ENCODE data around the gene TSN.
A peak's percentile ranks its signal among the peaks of the same experiment; 100 is the strongest.

Gene TSN

DNA sequence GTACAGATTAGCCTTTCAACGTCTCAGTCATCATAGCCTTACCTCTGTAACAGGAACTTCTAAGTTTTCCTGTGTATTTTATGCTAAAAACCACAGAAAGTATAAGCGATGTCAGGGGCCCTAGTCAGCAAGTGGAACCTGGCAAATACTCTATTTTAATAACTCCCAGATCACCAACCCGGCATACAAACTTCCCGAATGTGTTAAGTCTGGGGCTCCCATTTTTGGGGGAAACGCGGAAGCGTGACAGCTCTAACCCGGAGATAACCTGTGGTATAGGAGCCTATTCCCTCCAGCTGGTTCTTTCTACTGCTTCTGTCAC lies 19.4 kb upstream of the TSN start:
- TF ChIP-seq, protein P1, sequence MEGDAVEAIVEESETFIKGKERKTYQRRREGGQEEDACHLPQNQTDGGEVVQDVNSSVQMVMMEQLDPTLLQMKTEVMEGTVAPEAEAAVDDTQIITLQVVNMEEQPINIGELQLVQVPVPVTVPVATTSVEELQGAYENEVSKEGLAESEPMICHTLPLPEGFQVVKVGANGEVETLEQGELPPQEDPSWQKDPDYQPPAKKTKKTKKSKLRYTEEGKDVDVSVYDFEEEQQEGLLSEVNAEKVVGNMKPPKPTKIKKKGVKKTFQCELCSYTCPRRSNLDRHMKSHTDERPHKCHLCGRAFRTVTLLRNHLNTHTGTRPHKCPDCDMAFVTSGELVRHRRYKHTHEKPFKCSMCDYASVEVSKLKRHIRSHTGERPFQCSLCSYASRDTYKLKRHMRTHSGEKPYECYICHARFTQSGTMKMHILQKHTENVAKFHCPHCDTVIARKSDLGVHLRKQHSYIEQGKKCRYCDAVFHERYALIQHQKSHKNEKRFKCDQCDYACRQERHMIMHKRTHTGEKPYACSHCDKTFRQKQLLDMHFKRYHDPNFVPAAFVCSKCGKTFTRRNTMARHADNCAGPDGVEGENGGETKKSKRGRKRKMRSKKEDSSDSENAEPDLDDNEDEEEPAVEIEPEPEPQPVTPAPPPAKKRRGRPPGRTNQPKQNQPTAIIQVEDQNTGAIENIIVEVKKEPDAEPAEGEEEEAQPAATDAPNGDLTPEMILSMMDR (IDR thresholded peaks at IDR 0.05), result no peak

DNA sequence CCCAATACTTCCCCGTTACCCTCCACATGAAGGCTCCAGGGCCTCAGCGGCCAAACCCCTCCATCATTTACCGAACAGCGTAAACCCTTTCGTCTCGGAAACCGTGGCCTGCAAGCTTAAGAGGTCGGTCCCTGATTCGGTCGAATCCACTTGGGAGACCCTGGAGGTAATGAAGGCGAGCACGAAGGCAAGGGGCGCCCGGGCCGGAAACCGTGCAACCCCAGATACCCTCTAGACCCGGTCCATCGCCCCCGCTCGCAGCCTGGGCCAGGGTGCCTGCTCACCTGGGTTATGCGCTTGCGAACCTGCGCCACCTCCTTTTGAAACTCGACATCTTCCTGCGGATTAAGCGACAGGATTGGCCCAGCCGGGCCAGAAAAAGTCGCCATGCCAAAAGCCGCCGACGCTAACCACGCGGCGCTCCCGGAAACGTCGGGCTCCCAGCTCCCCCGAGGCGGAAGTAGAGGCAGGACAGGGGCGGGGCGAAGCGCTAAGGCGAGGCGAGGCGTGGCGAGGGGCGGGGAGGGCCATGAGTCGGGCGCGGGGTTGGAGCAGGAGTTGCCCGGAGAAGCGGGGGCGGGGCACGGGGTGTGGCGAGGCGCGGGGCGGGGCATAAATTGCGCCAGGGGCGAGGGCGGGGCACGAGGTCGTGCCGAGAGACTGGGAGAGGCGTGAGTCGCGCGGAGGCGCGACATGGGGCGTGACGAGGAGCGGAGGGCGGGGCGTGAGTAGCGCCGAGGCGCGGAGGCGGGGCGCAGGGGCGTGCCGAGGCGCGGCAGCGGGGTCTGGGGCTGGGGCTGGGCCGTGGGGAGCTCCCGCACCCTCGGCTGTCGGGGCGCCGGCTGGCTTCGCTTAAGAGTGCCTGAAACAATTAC lies 18.8 kb upstream of the TSN start, which contains the start of gene NIFK:
NIFK (minus strand) TSS at position 414 of the 875 bp plus-strand sequence; CDS start at position 389, 25 bp downstream.
- TF ChIP-seq, protein P1 (IDR thresholded peaks at IDR 0.05), result no peak

DNA sequence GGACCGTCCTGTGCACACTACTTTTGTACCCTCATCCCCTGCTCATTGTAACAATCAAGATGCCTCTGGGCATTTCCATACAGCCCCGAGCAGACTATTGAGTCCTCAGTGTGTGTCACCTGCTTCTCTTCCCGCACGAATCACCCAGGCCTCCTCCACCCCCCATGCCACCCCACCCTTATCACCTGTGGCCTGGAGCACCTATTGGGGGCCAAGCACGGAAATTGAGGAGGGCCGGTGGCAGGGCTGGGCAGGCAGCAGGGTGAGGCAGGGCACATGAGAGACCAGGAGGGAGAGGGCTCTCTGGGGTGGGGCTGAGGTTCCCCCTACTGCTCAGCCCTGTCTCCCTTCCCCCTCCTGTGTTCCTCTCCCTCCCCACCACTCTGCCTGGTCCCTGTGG lies 14.5 kb upstream of the TSN start:
- TF ChIP-seq, protein P1 (IDR thresholded peaks at IDR 0.05), result no peak

DNA sequence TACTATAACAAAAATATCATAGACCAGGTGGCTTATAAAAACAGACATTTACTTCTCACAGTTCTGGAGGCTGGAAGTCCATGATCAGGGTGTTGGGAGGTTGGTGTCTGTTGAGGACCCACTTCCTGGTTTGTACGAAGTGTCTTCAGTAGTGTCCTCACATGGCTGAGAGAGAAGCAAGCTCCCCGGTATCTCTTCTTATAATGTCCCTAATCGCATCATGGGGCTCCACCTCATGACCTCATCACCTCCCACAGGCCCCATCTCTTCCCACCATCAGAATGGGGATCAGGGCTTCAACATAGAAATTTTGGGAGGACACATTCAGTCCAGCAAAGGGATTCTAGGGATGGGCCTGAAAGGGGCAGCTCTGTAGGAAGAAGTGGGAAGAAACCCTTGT lies 14.0 kb upstream of the TSN start:
- TF ChIP-seq, protein P1 (IDR thresholded peaks at IDR 0.05), result no peak

DNA sequence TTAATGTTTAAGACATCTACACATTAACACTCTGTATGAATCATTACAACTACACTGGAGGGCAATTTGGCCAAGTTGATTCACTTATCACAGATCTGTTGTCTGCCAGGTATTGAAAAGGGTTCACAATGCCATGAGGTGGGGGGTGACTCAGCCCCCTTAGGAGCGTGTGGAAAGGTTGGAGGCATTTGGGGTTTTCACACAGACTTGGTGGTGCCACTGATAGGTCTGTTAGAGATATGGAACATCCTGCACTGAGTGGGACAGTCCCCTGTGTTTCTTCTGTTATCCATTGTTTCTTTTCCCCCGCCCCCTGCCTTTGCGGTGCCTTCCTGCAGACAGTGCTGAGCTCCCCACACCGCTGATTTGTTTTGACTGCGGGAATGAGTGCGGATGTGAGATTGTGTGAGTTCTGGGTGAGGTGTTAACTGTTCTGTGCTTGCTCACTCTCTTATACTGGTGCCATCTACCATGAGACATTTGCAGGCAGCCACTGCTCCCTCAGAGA lies 9.3 kb upstream of the TSN start:
- TF ChIP-seq, protein P1 (IDR thresholded peaks at IDR 0.05), result no peak

DNA sequence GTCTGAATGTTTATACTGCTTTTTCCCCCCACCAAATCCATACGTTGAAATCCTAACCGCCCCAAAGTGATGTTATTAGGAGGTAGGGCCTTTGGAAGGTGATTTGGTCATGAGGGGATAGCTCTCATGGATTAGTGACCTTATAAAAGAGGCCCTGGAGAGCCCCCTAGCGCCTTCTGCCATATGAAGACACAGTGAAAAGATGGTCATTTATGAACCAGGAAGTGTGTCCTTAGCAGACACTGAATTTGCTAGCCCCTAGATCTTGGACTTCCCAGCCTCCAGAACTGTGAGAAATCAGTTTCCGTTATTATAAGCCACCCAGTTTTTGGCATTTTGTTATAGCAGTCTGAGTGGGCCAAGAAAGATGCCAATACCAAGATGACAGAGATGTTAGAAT lies 7.2 kb upstream of the TSN start:
- TF ChIP-seq, protein P1 (IDR thresholded peaks at IDR 0.05), result peak; percentile 13; the same call in 1 of the 2 replicates

DNA sequence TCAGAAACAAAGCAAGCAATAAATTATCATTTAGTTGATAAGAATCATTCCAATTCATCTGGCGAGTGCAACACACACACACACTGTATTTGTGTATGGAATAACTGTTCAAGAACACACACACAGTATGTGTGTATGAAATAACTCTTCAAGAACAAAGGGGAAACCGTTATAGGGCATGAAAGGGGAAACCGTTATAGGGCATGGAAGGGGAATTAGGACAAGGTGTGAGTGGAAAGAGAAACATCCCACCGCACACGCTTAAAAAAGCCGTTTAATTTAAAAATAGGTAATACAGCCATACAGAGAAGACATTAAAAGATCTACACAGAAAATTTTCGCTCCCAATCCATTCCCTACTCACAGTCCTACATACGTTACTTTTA lies 607 bp upstream of the TSN start:
- TF ChIP-seq, protein P1 (IDR thresholded peaks at IDR 0.05), result no peak

Measured in LNCAP (cell line).